Caki2 (cell line): ENCODE measurements around the gene PSRC1. TPM values are rescaled to one million over a fixed set of nuclear protein-coding genes. Genes with fewer than 3 reads are reported as not detected.
A peak's percentile ranks its signal among the peaks of the same experiment; 100 is the strongest.
"Not testable (repeated sequence)": the region's sequence is repeated elsewhere in the genome, so short reads cannot be mapped to it uniquely, and the experiment has no call there.

Experiments used
- DNase-seq: peaks from one replicate; pipeline ENCODE4 v3.0.0-alpha.2; 2015; ENCODE audit warnings: low read depth
- in situ Hi-C: cut with HindIII; loops from 2 replicates; pipeline ENCODE4 v1.10.0; 2016; ENCODE audit warnings: low sequenced_read_pairs, low pct_unique_long_range_greater_than_20kb, mixed read lengths
- total RNA-seq: library from RNA; depleted of rRNA; stranded (reverse); fragments of >200 nt; shearing (Covaris generic); gene quantifications from 2 replicates; pipeline ENCODE4 v1.2.3, GENCODE V29; 2014; ENCODE audit warnings: low replicate concordance; rRNA removed

Gene PSRC1
- 21.8 and 27.6 TPM in 2 replicates for total RNA-seq

GRCh38 chr1:109282952-109283747 lies at the start of gene PSRC1:
Gene PSRC1, minus strand, starts transcription at chr1:109283145.
- in situ Hi-C loops = no loop called here
- peak; percentile 90 for DNase-seq

GRCh38 chr1:109331113-109331512 lies 48.2 kb upstream of the PSRC1 start:
- DNase-seq = no peak
- in situ Hi-C loops = no loop called here

GRCh38 chr1:109327285-109327684 lies 44.3 kb upstream of the PSRC1 start:
- in situ Hi-C loops = no loop called here

GRCh38 chr1:109322974-109323373 lies 40.0 kb upstream of the PSRC1 start:
- in situ Hi-C loops = no loop called here
- DNase-seq = no peak

More at GRCh38 chr1:109327285-109327684, 44.3 kb upstream of the PSRC1 start:
- no peak for DNase-seq

GRCh38 chr1:109319114-109319513 lies 36.2 kb upstream of the PSRC1 start:
- in situ Hi-C loops = no loop called here
- DNase-seq = no peak

- in situ Hi-C loops = no loop called here
- DNase-seq = no peak
Observed at GRCh38 chr1:109316506-109316905, 33.6 kb upstream of the PSRC1 start.

- in situ Hi-C loops = no loop called here
- DNase-seq = no peak
Observed at GRCh38 chr1:109315288-109315687, 32.3 kb upstream of the PSRC1 start.

- DNase-seq = no peak
- in situ Hi-C loops = no loop called here
Observed at GRCh38 chr1:109314795-109315194, 31.9 kb upstream of the PSRC1 start.

- no peak for DNase-seq
- in situ Hi-C loops = no loop called here
Observed at GRCh38 chr1:109312978-109313775, 30.2 kb upstream of the PSRC1 start.

- no peak for DNase-seq
- in situ Hi-C loops = no loop called here
Observed at GRCh38 chr1:109312246-109312645, 29.3 kb upstream of the PSRC1 start.

- DNase-seq = no peak
- in situ Hi-C loops = no loop called here
Observed at GRCh38 chr1:109309347-109309746, 26.4 kb upstream of the PSRC1 start.

GRCh38 chr1:109307274-109308021 lies 24.5 kb upstream of the PSRC1 start:
- in situ Hi-C loops = no loop called here
- DNase-seq = no peak

- DNase-seq = no peak
- in situ Hi-C loops = no loop called here
Observed at GRCh38 chr1:109306832-109307273, 23.9 kb upstream of the PSRC1 start, which contains the start of gene MYBPHL. Gene MYBPHL, minus strand, starts transcription at chr1:109307011. Its CDS starts 20 bp downstream, at chr1:109306991.

- in situ Hi-C loops, DNase-seq: not testable (repeated sequence)
Observed at GRCh38 chr1:109305991-109306390, 23.0 kb upstream of the PSRC1 start.

GRCh38 chr1:109304226-109304920 lies 21.4 kb upstream of the PSRC1 start:
- DNase-seq = no peak
- in situ Hi-C loops = no loop called here

- no peak for DNase-seq
- in situ Hi-C loops = no loop called here
Observed at GRCh38 chr1:109301874-109302273, 18.9 kb upstream of the PSRC1 start.

GRCh38 chr1:109300650-109301151 lies 17.8 kb upstream of the PSRC1 start:
- DNase-seq = no peak
- in situ Hi-C loops = no loop called here
